H9 (cell line): ENCODE results near the gene MATN1. TPM values are rescaled to one million over a fixed set of nuclear protein-coding genes. Genes with fewer than 3 reads are reported as not detected.

Experiments used
- DNase-seq: peaks from one replicate; pipeline ENCODE4 v3.0.0-alpha.2; 2017
- H2AFZ ChIP-seq: one replicate; pipeline ENCODE4 v1.6.1; 2013; ENCODE audit warnings: mild to moderate bottlenecking, low read length, control low read depth, moderate library complexity
- H2AK5ac ChIP-seq: 2 replicates; pipeline ENCODE4 v1.6.1; 2013; ENCODE audit warnings: low read length, control low read depth, mixed read lengths; ENCODE audit not compliant: insufficient read length
- H2BK120ac ChIP-seq: one replicate; pipeline ENCODE4 v1.6.1; 2013; ENCODE audit warnings: low read depth, mild to moderate bottlenecking, low read length, control low read depth, inconsistent platforms; ENCODE audit not compliant: poor library complexity, severe bottlenecking
- H2BK12ac ChIP-seq: 2 replicates; pipeline ENCODE4 v1.6.1; 2013; ENCODE audit warnings: low read length, control low read depth, mixed read lengths, low read depth; ENCODE audit not compliant: insufficient read length
- H2BK15ac ChIP-seq: 2 replicates; pipeline ENCODE4 v1.6.1; 2013; ENCODE audit warnings: low read depth, low read length, control low read depth
- H2BK20ac ChIP-seq: one replicate; pipeline ENCODE4 v1.6.1; 2013; ENCODE audit warnings: low read depth, mild to moderate bottlenecking, low read length, control low read depth, inconsistent platforms; ENCODE audit not compliant: poor library complexity, severe bottlenecking
- H2BK5ac ChIP-seq: 2 replicates; pipeline ENCODE4 v1.6.1; 2013; ENCODE audit warnings: low read length, control low read depth, mixed read lengths; ENCODE audit not compliant: insufficient read length
- H3K14ac ChIP-seq: 2 replicates; pipeline ENCODE4 v1.6.1; 2013; ENCODE audit warnings: low read length, control low read depth; ENCODE audit not compliant: insufficient read depth
- H3K18ac ChIP-seq: 2 replicates; pipeline ENCODE4 v1.6.1; 2013; ENCODE audit warnings: low read depth, mild to moderate bottlenecking, mixed read lengths, low read length, control low read depth; ENCODE audit not compliant: insufficient read length
- H3K23ac ChIP-seq: 2 replicates; pipeline ENCODE4 v1.6.1; 2013; ENCODE audit warnings: low read length, control low read depth, mixed read lengths, low read depth; ENCODE audit not compliant: insufficient read length
- H3K23me2 ChIP-seq: 2 replicates; pipeline ENCODE4 v1.6.1; 2013; ENCODE audit warnings: low read depth, mild to moderate bottlenecking, mixed read lengths, low read length, control low read depth; ENCODE audit not compliant: insufficient read length, poor library complexity, severe bottlenecking
- H3K27ac ChIP-seq: 2 replicates; pipeline ENCODE4 v1.5.1; 2013; ENCODE audit warnings: low read length, control low read depth, mixed read lengths, low read depth; ENCODE audit not compliant: insufficient read length
- H3K27me3 ChIP-seq: 2 replicates; pipeline ENCODE4 v1.6.1; 2013; ENCODE audit warnings: low read length, control low read depth, inconsistent platforms; ENCODE audit not compliant: insufficient read depth
- H3K4ac ChIP-seq: 2 replicates; pipeline ENCODE4 v1.6.1; 2013; ENCODE audit warnings: low read depth, mild to moderate bottlenecking, control low read depth, inconsistent platforms, low read length, moderate library complexity
- H3K4me1 ChIP-seq: 2 replicates; pipeline ENCODE4 v1.6.1; 2013; ENCODE audit warnings: low read length, control low read depth, inconsistent platforms; ENCODE audit not compliant: insufficient read depth
- H3K4me2 ChIP-seq: 2 replicates; pipeline ENCODE4 v1.6.1; 2013; ENCODE audit warnings: low read length, control low read depth, mixed read lengths; ENCODE audit not compliant: insufficient read length, insufficient read depth
- H3K56ac ChIP-seq: 2 replicates; pipeline ENCODE4 v1.6.1; 2013; ENCODE audit warnings: low read depth, mild to moderate bottlenecking, mixed read lengths, low read length, control low read depth; ENCODE audit not compliant: insufficient read length
- H3K79me1 ChIP-seq: 2 replicates; pipeline ENCODE4 v1.6.1; 2013; ENCODE audit warnings: low read depth, mild to moderate bottlenecking, moderate library complexity, low read length, control low read depth, inconsistent platforms; ENCODE audit not compliant: insufficient read depth, poor library complexity, severe bottlenecking
- H3K79me2 ChIP-seq: 2 replicates; pipeline ENCODE4 v1.6.1; 2013; ENCODE audit warnings: low read length, control low read depth, inconsistent platforms; ENCODE audit not compliant: insufficient read depth
- H3K9ac ChIP-seq: 2 replicates; pipeline ENCODE4 v1.6.1; 2013; ENCODE audit warnings: low read length, control low read depth, mixed read lengths; ENCODE audit not compliant: insufficient read length; ENCODE audit errors: extremely low read depth
- H3K9me3 ChIP-seq: one replicate; pipeline ENCODE4 v1.6.1; 2013; ENCODE audit warnings: low read depth, low read length, inconsistent platforms; ENCODE audit not compliant: control insufficient read depth
- H3T11ph ChIP-seq: one replicate; pipeline ENCODE4 v1.6.1; 2013; ENCODE audit warnings: mild to moderate bottlenecking, low read length, control low read depth, inconsistent platforms
- H4K20me1 ChIP-seq: one replicate; pipeline ENCODE4 v1.6.1; 2013; ENCODE audit not compliant: control insufficient read depth, insufficient read length, insufficient read depth
- H4K5ac ChIP-seq: 2 replicates; pipeline ENCODE4 v1.6.1; 2013; ENCODE audit warnings: low read depth, mild to moderate bottlenecking, mixed read lengths, low read length, control low read depth; ENCODE audit not compliant: insufficient read length
- H4K8ac ChIP-seq: replicated peaks from 2 replicates; pipeline ENCODE4 v1.6.1; 2013; ENCODE audit warnings: low read length, control low read depth, mixed read lengths, low read depth; ENCODE audit not compliant: insufficient read length
- H4K91ac ChIP-seq: 2 replicates; pipeline ENCODE4 v1.6.1; 2013; ENCODE audit warnings: low read depth, mild to moderate bottlenecking, moderate library complexity, mixed read lengths, low read length, control low read depth; ENCODE audit not compliant: insufficient read length
- H3K27ac Mint-ChIP-seq, 3 experiments: 2 replicates in 2 of 3; 3 replicates in 1 of 3; pipeline ENCODE4 v1.8.0; 2020 to 2021; ENCODE audit warnings: mixed read lengths in 3 of 3, mild to moderate bottlenecking in 1 of 3, moderate library complexity in 1 of 3
- H3K27me3 Mint-ChIP-seq: 2 replicates; pipeline ENCODE4 v1.8.0; 2021; ENCODE audit warnings: low read depth, mild to moderate bottlenecking, moderate library complexity, mixed read lengths
- H3K36me3 Mint-ChIP-seq, 3 experiments: 2 replicates in 2 of 3; 3 replicates in 1 of 3; pipeline ENCODE4 v1.8.0; 2020 to 2021; ENCODE audit warnings: low read depth in 3 of 3, mixed read lengths in 3 of 3; ENCODE audit not compliant: insufficient read depth in 1 of 3
- H3K4me1 Mint-ChIP-seq, 2 experiments: 2 replicates each; pipeline ENCODE4 v1.8.0; 2020; ENCODE audit warnings: mixed read lengths in 2 of 2
- H3K4me3 Mint-ChIP-seq, 2 experiments: 2 replicates in 1 of 2; 3 replicates in 1 of 2; pipeline ENCODE4 v1.8.0; 2020 to 2021; ENCODE audit warnings: mild to moderate bottlenecking in 2 of 2, mixed read lengths in 2 of 2, moderate library complexity in 1 of 2
- H3K9me3 Mint-ChIP-seq, 2 experiments: 2 replicates in 1 of 2; 3 replicates in 1 of 2; pipeline ENCODE4 v1.8.0; 2020; ENCODE audit warnings: mild to moderate bottlenecking in 2 of 2, mixed read lengths in 2 of 2, moderate library complexity in 1 of 2
- CTCF ChIP-seq: fragments of 200-600 bp; sonication (generic); conservative IDR thresholded peaks from 3 replicates; pipeline ENCODE4 v1.8.0; 2021; ENCODE audit warnings: antibody characterized with exemption, mild to moderate bottlenecking
- WGBS: extraction: QIAGEN DNeasy Blood & Tissue Kit; methylation state at CpG from one replicate; pipeline ENCODE4 v1.1.7; 2013; ENCODE audit warnings: missing lambda C conversion rate, low lambda C conversion rate, mixed read lengths; ENCODE audit not compliant: insufficient read length; ENCODE audit errors: extremely low coverage; 5-methylcytosine and 5-hydroxymethylcytosine counted together
- total RNA-seq: library from RNA; stranded (reverse); gene quantifications from 2 replicates; pipeline ENCODE4 v1.2.1, GENCODE V29; 2021

MATN1 gene
- total RNA-seq, 1 experiment from 2014 or later: not detected

- no peak for DNase-seq
- H3K27ac Mint-ChIP-seq: no peak overlapping the region; a peak in 1 of 7 replicates
- no peak overlapping the region for H3T11ph ChIP-seq
- H3K9ac ChIP-seq: no peak overlapping the region
- no peak for TF ChIP-seq CTCF
- H2AFZ ChIP-seq: no peak overlapping the region
- H4K20me1 ChIP-seq: no peaks in the 10 kb centered on the region
- peaks cover 21 to 23% of the 10 kb centered on the region in 2 experiments for H3K4me1 Mint-ChIP-seq
- H3K4ac ChIP-seq: no peak overlapping the region
- no peak overlapping the region for H3K4me2 ChIP-seq
- no peak overlapping the region for H2BK20ac ChIP-seq
- no peaks in the 10 kb centered on the region; a peak in 1 of 7 replicates for H3K36me3 Mint-ChIP-seq
- no peak overlapping the region for H3K23ac ChIP-seq
- no peak overlapping the region for H3K27ac ChIP-seq
- H2BK15ac ChIP-seq: no peak overlapping the region
- H4K8ac ChIP-seq: no peak overlapping the region
- H2BK5ac ChIP-seq: no peak overlapping the region
- H3K14ac ChIP-seq: no peak overlapping the region; the same call in 1 of the 2 replicates
- no peak overlapping the region for H3K4me3 Mint-ChIP-seq
- H3K9me3 ChIP-seq: no peaks in the 10 kb centered on the region
- H3K56ac ChIP-seq: no peak overlapping the region
- no peaks in the 10 kb centered on the region for H3K79me2 ChIP-seq
- H4K91ac ChIP-seq: no peak overlapping the region
- H2BK12ac ChIP-seq: no peak overlapping the region
- no peak overlapping the region for H3K18ac ChIP-seq
- H3K79me1 ChIP-seq: no peaks in the 10 kb centered on the region
- peaks cover 3% of the 10 kb centered on the region; the same call in 1 of the 2 replicates for H3K4me1 ChIP-seq
- H3K27me3 Mint-ChIP-seq: peaks cover 3% of the 10 kb centered on the region; the same call in 1 of the 2 replicates
- H4K5ac ChIP-seq: no peak overlapping the region
- no peaks in the 10 kb centered on the region for H3K23me2 ChIP-seq
- H2AK5ac ChIP-seq: no peak overlapping the region
- no peaks in the 10 kb centered on the region for H3K27me3 ChIP-seq
- H2BK120ac ChIP-seq: no peak overlapping the region
- no peaks in the 10 kb centered on the region for H3K9me3 Mint-ChIP-seq
- no CpG with 5 or more reads among the region's 8 CpGs for WGBS
These were observed 16.2 kb upstream of the MATN1 start for GRCh38 chr1:30739601-30740000.
